ENCODE measurements around the gene SLC25A21. TPM values are rescaled to one million over a fixed set of nuclear protein-coding genes. Genes with fewer than 3 reads are reported as not detected.

SLC25A21 gene
- total RNA-seq, 1 donor from 2014 or later: not detected

DNA sequence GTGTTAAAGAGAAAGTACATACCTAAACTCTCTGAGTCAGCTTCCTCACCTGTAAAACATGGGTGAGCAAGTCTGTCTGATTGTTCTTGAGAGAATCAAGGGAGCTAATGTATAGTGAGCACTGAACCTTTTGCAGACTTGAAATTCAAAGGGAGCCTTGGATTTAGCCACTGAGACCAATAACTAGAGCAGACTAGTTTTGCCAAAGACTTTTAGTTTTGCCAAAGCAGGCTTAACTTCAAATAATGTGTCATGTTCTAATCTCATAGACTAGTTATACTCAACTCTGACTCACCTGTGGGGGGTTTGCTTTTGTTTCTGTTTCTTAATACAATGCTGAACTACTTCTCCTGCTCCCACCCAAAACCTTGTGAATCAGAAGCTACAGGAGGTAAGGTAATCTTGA, 123.7 kb downstream of the SLC25A21 start:
- intact Hi-C loops (cut with micrococcal nuclease): no loop called here
- Mint-ChIP-seq H3K4me1 (no peaks in the 10 kb centered on the region), H3K27me3 (no peaks in the 10 kb centered on the region), H3K27ac (no peak overlapping the region), H3K9me3 (no peaks in the 10 kb centered on the region), H3K36me3 (ENCODE audit: low read depth) (no peaks in the 10 kb centered on the region), H3K4me3 (no peak overlapping the region)
- no peak for DNase-seq

DNA sequence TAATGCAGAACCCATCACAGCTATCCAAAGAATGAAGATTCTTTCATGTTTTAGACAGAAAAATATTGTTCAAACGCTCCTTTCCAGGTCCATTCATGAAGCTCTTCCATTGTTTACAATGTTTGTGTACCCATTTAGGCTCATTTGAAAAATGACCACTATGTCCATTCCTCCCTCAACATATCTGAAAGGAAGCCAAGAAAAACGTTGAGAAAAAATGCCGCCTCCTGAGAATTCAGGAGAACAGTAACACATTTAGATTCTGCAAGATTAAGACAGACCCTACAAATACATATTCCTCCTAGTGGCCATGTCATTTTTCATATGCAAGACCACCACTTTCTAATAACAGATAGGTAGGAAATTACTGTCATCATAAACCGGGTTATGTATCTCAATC, 124.4 kb downstream of the SLC25A21 start:
- Mint-ChIP-seq H3K36me3 (ENCODE audit: low read depth) (no peaks in the 10 kb centered on the region), H3K27me3 (no peaks in the 10 kb centered on the region), H3K9me3 (no peaks in the 10 kb centered on the region), H3K4me3 (no peak overlapping the region), H3K27ac (no peak overlapping the region), H3K4me1 (no peaks in the 10 kb centered on the region)
- intact Hi-C loops (cut with micrococcal nuclease): no loop called here
- DNase-seq: no peak

DNA sequence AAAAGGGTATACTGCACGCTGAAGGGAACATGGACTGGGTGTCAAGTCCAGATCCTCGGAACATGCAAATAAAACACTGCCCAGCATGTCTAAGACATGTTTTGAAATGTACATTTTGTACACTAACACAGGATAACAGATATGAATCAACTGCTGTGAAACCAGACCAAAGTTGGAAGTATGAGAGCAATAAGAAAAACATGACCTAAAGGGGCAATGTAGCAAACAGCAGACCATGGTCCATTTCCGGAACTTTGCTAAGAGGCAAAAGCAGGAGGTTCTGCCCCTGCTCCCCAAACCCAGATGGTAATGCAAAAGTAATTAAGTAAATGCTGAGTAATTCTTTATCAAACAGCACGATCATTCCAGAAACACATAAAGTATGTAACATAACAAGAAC, 125.2 kb downstream of the SLC25A21 start:
- no peak for DNase-seq
- Mint-ChIP-seq H3K4me3 (no peak overlapping the region), H3K36me3 (ENCODE audit: low read depth) (no peaks in the 10 kb centered on the region), H3K4me1 (no peaks in the 10 kb centered on the region), H3K27me3 (no peaks in the 10 kb centered on the region), H3K9me3 (no peaks in the 10 kb centered on the region), H3K27ac (no peak overlapping the region)
- intact Hi-C loops (cut with micrococcal nuclease): no loop called here

DNA sequence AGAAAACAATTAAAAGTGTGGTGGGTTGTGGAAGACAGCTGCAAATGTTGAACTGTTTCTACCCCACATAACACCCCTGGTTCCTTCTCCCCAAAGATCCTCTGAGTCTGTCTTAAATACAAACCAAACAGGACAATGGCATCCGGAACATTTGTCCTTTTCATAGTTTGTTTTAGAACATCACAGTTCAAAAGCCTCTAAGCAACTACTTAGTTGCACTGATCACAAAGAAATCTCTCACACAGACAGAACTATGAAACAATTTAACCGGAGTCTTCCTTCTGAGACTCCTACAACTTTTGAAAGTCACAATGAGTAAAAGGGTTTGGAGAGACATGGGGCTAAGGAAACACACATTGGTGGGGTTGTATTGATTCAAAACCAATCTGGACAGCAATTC, 125.6 kb downstream of the SLC25A21 start:
- Mint-ChIP-seq H3K9me3 (no peaks in the 10 kb centered on the region), H3K4me3 (no peak overlapping the region), H3K27ac (no peak overlapping the region), H3K4me1 (no peaks in the 10 kb centered on the region), H3K36me3 (ENCODE audit: low read depth) (no peaks in the 10 kb centered on the region), H3K27me3 (no peaks in the 10 kb centered on the region)
- DNase-seq: no peak
- intact Hi-C loops (cut with micrococcal nuclease): no loop called here

DNA sequence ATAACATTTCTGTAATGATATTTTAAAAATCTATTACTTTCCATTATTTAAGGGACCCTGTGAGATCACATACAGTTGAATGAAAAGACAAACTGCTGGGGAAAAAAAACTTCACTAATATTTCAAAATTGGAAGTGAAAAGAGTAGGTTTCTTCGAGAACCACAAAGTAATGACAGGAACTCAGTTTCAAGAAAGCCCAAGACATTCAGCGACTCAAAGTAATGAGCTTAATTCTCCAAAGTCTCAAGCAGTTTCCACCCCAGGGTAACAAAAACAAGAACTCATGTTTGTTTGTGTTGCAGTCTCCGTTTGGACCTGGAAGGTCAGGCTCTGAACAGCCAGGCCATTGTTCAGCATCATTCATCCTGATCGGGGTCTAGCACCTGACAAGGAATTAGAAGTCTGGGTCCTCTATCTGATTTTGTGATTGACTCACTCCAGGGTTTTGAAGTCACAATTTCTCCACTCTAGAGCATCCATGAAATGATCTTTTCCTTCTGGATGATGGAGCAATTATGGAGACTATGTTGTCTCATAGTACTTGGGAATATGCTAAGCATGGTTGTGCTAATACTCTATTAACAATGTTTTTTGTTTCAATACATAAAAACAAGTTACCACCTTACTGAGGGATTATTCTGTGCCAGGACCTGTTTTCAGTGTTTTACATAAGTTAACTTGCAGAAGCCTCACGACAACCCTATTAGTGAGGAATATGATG, 126.9 kb downstream of the SLC25A21 start:
- intact Hi-C loops (cut with micrococcal nuclease): no loop called here
- Mint-ChIP-seq H3K9me3 (no peaks in the 10 kb centered on the region), H3K27ac (no peak overlapping the region), H3K4me1 (no peaks in the 10 kb centered on the region), H3K36me3 (ENCODE audit: low read depth) (no peaks in the 10 kb centered on the region), H3K27me3 (no peaks in the 10 kb centered on the region), H3K4me3 (no peak overlapping the region)
- no peak for DNase-seq

DNA sequence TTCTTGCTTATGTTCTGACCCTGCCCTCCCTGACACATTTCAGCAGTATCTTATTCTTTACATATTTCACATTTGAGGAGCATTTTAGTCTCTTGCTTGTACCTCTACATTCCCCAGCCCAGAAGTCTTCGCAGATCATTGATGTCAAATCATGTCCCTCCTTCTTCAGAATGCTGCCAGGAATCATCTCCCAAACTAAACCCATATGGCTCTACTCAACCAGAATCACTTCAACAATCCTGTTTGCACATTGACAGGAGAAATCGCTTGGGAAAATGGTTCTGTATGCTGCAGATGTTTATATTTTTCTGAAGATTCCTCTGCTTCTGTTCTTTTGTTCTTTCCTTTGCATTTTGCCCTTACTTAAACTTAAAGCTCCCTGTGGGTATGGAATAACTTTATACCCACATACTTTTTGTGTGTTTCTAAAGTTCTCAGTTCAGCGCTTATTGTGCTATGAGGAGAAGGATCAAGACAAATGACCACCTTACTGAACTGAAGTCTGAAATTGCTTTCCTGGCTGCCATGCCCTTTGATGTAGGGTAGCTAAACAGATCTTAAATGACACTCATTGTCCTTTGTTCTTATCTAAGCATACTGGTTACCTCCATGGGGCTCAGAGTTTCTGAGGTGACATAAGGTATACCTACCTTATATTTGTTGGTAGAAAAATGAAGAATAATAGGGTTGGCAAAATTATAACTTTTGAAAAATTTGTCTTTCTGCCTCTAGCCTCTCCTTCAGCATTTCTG, 134.6 kb downstream of the SLC25A21 start:
- H3K36me3 Mint-ChIP-seq (ENCODE audit: low read depth): no peaks in the 10 kb centered on the region

DNA sequence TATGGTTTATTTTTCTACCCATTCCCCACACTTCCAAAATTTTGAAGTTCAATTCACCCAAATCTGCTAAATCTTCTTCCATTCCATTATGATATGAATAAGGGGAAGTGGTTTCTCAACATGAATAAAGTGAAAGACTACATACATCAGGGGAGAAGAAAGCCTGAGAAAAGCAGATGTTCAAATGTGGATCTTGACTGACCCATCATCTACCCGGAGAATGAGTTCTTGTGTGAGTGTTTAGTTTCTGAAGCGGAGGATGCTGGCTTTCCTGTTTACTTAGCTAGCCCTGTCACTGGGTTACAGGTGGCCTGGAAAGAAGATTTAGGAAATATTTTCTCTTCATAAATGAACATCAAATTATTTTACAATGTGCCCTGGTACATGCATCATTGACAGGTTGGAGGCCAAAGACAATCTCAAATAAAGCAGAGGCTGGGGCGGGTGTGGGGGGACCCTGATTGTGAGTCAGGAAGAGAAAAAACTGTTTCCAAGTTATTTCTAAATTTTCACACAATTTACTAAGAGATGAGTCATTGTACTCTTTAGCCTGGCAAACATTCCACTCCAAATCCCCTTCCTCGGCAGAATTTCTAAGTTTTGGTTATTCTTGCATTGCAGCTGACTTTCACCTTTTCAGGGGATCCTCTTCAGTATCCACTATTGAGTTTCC, 135.6 kb downstream of the SLC25A21 start:
- Mint-ChIP-seq H3K4me3 (no peak overlapping the region), H3K9me3 (no peaks in the 10 kb centered on the region), H3K27me3 (no peaks in the 10 kb centered on the region), H3K36me3 (ENCODE audit: low read depth) (no peaks in the 10 kb centered on the region), H3K27ac (no peak overlapping the region), H3K4me1 (no peaks in the 10 kb centered on the region)
- intact Hi-C loops (cut with micrococcal nuclease): no loop called here
- no peak for DNase-seq

More for the DNA sequence above, 134.6 kb downstream of the SLC25A21 start:
- Mint-ChIP-seq H3K4me3 (no peak overlapping the region), H3K27ac (no peak overlapping the region), H3K27me3 (no peaks in the 10 kb centered on the region), H3K9me3 (no peaks in the 10 kb centered on the region), H3K4me1 (no peaks in the 10 kb centered on the region)
- intact Hi-C loops (cut with micrococcal nuclease): no loop called here
- no peak for DNase-seq

DNA sequence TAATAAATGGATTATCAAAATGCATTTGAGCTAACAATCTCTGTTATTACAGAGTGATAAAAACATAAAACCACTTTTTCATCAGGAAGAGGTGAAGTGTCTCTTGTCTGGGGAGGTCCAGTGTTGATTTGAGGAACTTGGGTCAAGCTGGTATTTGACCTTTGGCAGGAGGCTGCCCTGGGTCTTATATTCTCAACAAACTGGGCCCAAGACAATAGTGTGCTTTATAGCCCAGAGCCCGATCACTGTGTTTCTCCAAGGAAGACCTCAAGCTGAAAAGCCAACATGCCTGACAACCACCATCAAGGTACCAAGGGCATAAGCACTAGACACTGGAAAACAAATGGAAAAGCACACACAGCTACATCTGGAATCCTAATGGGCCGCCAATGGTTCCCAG, 137.0 kb downstream of the SLC25A21 start:
- intact Hi-C loops (cut with micrococcal nuclease): no loop called here
- no peak for DNase-seq
- H3K27ac Mint-ChIP-seq: no peak overlapping the region
- H3K4me1 Mint-ChIP-seq: no peaks in the 10 kb centered on the region
- H3K4me3 Mint-ChIP-seq: no peak overlapping the region
- no peaks in the 10 kb centered on the region for H3K9me3 Mint-ChIP-seq
- no peaks in the 10 kb centered on the region for H3K27me3 Mint-ChIP-seq
- H3K36me3 Mint-ChIP-seq (ENCODE audit: low read depth): no peaks in the 10 kb centered on the region

DNA sequence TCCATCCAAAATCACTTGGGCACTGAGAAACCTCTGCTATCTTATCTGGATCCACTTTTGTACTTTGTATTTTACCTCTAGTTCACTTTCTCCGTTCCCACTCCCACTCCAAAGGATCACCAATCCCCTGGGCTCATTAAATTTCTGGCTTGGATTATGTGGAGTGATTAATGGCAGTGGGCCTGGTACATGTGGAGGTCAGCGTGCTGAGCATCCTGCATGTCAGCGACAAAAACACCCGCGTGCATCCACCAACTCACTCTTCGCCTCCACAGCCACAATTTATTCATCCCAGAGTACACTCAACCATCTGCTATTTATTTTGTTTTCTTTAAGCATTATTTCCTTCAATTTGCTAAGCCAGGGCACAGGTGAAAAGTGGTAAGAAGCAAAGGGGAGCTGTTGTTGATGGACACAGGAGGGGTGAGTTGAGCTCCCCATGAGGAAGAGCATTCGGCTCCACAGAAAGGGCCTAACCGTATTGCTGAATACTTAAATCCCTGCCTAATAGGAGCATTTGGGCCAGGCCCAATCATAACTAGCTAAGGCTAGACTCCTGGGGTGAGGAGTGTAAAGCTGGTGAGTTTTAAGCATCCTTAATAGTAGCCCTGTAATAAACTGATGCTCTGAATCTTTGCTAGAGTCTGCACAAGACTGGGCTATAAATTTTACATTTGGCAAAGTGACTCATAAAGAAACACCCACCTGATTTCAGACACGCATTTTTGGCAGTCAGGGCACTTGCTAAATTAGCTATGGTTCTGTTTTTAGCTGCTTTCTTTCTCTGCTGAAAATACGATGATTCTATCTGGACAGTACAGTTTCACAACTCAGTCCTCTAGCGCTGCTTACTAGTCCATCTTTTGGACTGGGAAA, 137.8 kb downstream of the SLC25A21 start:
- H3K4me1 Mint-ChIP-seq: no peaks in the 10 kb centered on the region
- no peaks in the 10 kb centered on the region for H3K9me3 Mint-ChIP-seq
- intact Hi-C loops (cut with micrococcal nuclease): no loop called here
- H3K36me3 Mint-ChIP-seq (ENCODE audit: low read depth): no peaks in the 10 kb centered on the region
- DNase-seq: no peak
- H3K27me3 Mint-ChIP-seq: no peaks in the 10 kb centered on the region
- no peak overlapping the region for H3K27ac Mint-ChIP-seq
- H3K4me3 Mint-ChIP-seq: no peak overlapping the region

DNA sequence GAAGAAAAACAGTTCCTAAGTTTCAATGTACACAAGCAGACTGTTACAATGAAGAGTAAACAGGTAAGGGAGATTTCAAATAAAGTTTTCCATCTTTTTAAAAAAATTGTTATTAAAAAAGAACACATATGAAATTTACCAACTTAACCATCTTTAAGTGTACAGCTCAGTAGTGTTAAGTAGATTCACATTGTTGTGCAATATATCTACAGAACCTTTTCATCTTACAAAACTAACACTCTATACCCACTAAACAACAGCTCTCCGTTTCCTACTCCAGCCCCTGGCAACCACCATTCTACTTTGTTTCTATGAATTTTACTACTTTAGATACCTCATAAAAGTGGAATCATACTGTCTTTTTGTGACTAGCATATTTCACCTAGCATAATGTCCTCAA, 139.5 kb downstream of the SLC25A21 start:
- no peaks in the 10 kb centered on the region for H3K9me3 Mint-ChIP-seq
- H3K27ac Mint-ChIP-seq: no peak overlapping the region
- H3K27me3 Mint-ChIP-seq: no peaks in the 10 kb centered on the region
- no peaks in the 10 kb centered on the region for H3K4me1 Mint-ChIP-seq
- no peaks in the 10 kb centered on the region for H3K36me3 Mint-ChIP-seq (ENCODE audit: low read depth)
- H3K4me3 Mint-ChIP-seq: no peak overlapping the region
- intact Hi-C loops (cut with micrococcal nuclease): no loop called here
- no peak for DNase-seq

DNA sequence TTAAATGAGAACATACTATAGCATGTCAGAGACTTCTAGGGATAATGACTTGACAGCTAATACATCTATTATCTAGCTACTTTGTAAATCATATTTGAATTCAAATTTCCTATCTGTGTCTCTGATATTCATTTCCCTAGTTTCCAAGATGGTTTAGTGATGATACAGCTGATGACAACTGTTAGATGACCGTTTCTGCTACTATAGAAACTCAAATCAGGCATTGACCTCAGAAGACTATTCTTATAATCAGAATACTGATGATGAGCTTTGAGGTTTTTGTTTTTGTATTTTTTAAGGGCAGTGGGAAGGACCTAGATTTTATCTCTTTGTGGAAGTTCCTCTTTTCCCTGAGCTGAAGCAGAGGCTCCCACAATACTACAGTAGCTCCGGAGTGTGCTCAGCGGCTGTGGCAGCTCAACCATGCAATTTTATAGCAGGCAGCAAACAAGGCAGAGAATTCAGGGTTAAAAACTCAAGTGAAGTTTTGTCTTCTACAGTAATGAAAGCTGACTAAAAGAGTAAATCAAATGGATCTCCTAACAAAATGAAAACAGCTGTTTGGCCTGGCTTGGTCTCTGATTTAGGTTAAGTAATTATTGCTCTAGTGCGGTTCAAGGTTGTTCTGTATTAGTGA, 145.1 kb downstream of the SLC25A21 start:
- Mint-ChIP-seq H3K4me1 (no peaks in the 10 kb centered on the region), H3K27me3 (no peaks in the 10 kb centered on the region), H3K4me3 (no peak overlapping the region), H3K36me3 (ENCODE audit: low read depth) (no peaks in the 10 kb centered on the region), H3K27ac (no peak overlapping the region), H3K9me3 (no peaks in the 10 kb centered on the region)
- intact Hi-C loops (cut with micrococcal nuclease): no loop called here
- no peak for DNase-seq

DNA sequence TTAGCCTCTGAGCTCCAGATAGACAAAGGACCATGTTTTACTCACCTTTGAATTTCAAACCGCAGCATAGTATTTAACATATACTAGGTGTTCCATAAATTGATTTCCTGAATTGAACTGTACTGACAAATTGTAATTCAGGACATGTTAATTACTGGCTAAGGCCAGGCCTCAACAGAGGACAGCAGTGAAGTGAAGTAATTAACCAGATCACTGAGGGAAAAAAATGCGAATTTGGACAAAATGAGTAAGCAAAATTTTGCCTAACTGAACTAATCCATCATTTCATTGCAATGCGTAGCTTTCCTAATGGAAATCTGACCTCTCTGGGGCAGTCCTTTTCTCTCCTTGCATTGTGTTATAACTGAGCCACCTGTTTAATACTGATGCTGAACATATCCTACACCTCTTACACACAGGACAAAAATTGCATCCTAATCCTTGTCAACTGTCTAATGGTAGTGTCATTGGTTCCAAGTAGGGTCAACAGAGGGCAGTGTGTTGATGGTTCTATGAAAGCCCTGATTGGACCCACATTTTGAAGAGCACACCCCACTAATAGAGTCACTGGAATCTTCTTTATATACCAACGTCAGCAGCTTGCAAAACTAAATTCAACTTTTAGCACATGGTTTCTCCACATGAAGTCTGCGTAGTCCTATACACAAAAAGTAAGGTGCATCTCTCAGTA, 148.4 kb downstream of the SLC25A21 start:
- Mint-ChIP-seq H3K27ac (no peak overlapping the region), H3K4me1 (no peaks in the 10 kb centered on the region), H3K27me3 (no peaks in the 10 kb centered on the region), H3K36me3 (ENCODE audit: low read depth) (no peaks in the 10 kb centered on the region), H3K9me3 (no peaks in the 10 kb centered on the region), H3K4me3 (no peak overlapping the region)
- no peak for DNase-seq
- intact Hi-C loops (cut with micrococcal nuclease): no loop called here

DNA sequence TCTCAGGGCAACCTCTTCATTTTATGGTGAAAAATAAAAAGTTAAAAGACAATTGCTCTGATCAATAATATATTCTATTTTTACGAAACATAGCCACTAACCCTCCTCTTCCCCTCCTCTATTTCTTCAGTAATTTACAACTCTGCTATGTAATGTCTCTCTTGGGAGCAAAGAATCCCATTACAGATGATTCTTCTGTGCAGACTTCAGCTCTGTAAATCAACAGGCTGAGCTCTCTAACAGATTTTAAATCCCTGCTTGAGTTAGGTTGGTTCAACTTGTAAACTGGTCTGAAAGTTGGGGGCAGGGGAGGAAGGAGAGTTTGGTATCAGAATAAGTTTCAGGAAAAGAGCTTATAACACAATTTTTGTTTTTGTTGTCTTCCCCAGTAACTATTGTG, 151.0 kb downstream of the SLC25A21 start:
- H3K36me3 Mint-ChIP-seq (ENCODE audit: low read depth): no peaks in the 10 kb centered on the region

More for the DNA sequence above, 151.0 kb downstream of the SLC25A21 start:
- Mint-ChIP-seq H3K27me3 (no peaks in the 10 kb centered on the region), H3K9me3 (no peaks in the 10 kb centered on the region), H3K4me3 (no peak overlapping the region), H3K4me1 (no peaks in the 10 kb centered on the region), H3K27ac (no peak overlapping the region)
- intact Hi-C loops (cut with micrococcal nuclease): no loop called here
- DNase-seq: no peak
